ENCODE measurements around the gene CLIC3.

- TF ChIP-seq CTCF (IDR thresholded peaks at IDR 0.05) (no peak), POLR2A (IDR thresholded peaks at IDR 0.05) (no peak)
These were observed 24.6 kb upstream of the CLIC3 start for GRCh38 chr9:137020771-137021567.
